Measurements from ENCODE around the gene MSGN1.
"Not testable (repeated sequence)": the region's sequence is repeated elsewhere in the genome, so short reads cannot be mapped to it uniquely, and the experiment has no call there.

Gene MSGN1

DNA sequence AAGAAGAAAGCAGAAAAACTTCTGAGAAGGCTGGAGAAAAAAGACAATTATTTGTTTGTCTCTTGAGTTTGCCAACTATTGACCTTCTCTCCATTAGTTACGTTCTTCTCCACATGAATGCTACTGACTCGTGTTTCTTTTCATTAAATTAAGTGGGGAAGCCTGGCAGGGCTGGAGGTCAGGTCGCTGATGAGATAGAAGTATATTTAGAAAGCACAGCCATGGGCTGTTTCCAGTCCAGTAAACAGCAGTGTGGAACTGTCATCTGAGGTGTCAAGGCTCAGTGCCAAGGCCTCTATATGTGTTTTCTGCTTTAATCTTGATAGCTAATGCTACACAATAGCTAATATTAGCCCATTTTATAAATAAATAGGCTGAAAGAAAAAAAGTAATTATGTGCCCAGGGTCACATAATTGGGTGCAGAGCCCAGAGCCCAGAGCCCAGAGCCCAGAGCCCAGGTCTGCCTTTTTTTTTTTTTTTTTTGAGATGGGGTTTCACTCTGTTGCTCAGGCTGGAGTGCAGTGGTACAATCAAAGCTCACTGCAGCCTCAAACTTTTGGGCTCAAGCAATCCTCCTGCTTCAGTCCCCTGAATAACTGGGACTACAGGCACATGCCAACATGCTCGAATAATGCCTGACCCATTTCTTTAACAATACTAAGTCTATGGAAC, 6.3 kb downstream of the MSGN1 start:
- Histone ChIP-seq H3K27ac (ENCODE audit: low read depth, low read length, poor library complexity, severe bottlenecking) (no peak overlapping the region), H3K36me3 (ENCODE audit: insufficient read depth, low read length) (no peaks in the 10 kb centered on the region), H3F3A (ENCODE audit: insufficient read depth, low read length) (no peaks in the 10 kb centered on the region), H3K9ac (ENCODE audit: low read length) (no peak overlapping the region), H3K4me3 (ENCODE audit: low read depth, low read length, poor library complexity, severe bottlenecking) (no peak overlapping the region), H3K79me2 (ENCODE audit: insufficient read depth, low read length) (no peaks in the 10 kb centered on the region), H3K4me1 (ENCODE audit: insufficient read depth, low read length, severe bottlenecking) (no peaks in the 10 kb centered on the region), H3K4me2 (ENCODE audit: low read length) (no peak overlapping the region), H4K20me1 (ENCODE audit: insufficient read depth, low read length) (no peaks in the 10 kb centered on the region), H3K9me2 (ENCODE audit: low read depth, low read length) (no peaks in the 10 kb centered on the region), H3K27me3 (ENCODE audit: insufficient read depth, low read length) (no peaks in the 10 kb centered on the region), H3K9me3 (ENCODE audit: low read length) (no peaks in the 10 kb centered on the region), H2AFZ (ENCODE audit: low read length) (no peak overlapping the region)
- TF ChIP-seq EZH2 (IDR thresholded peaks at IDR 0.05; ENCODE audit: borderline replicate concordance, low read length), result no peak
- TF ChIP-seq, protein P1, sequence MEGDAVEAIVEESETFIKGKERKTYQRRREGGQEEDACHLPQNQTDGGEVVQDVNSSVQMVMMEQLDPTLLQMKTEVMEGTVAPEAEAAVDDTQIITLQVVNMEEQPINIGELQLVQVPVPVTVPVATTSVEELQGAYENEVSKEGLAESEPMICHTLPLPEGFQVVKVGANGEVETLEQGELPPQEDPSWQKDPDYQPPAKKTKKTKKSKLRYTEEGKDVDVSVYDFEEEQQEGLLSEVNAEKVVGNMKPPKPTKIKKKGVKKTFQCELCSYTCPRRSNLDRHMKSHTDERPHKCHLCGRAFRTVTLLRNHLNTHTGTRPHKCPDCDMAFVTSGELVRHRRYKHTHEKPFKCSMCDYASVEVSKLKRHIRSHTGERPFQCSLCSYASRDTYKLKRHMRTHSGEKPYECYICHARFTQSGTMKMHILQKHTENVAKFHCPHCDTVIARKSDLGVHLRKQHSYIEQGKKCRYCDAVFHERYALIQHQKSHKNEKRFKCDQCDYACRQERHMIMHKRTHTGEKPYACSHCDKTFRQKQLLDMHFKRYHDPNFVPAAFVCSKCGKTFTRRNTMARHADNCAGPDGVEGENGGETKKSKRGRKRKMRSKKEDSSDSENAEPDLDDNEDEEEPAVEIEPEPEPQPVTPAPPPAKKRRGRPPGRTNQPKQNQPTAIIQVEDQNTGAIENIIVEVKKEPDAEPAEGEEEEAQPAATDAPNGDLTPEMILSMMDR (IDR thresholded peaks at IDR 0.05; ENCODE audit: low read length), result no peak

DNA sequence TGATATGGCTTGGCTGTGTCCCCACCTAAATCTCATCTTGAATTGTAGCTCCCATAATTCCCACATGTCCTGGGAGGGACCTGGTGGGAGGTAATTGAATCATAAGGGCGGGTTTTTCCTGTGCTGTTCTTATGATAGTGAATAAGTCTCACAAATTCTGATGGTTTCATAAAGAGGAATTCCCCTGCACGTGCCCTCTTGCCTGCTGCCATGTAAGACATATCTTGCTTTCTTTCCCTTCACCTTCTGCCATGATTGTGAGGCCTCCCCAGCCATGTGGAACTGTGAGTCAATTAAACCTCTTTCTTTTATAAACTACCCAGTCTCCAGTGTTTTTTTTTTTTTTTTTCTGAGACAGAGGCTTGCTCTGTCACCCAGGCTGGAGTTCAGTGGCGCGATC, 7.4 kb downstream of the MSGN1 start:
- not testable (repeated sequence) for H3K79me2 ChIP-seq (ENCODE audit: insufficient read depth, low read length); H3K4me1 ChIP-seq (ENCODE audit: insufficient read depth, low read length, severe bottlenecking); H4K20me1 ChIP-seq (ENCODE audit: insufficient read depth, low read length); H3K9me2 ChIP-seq (ENCODE audit: low read depth, low read length); H3K9me3 ChIP-seq (ENCODE audit: low read length); H3K36me3 ChIP-seq (ENCODE audit: insufficient read depth, low read length); H3K9ac ChIP-seq (ENCODE audit: low read length); H2AFZ ChIP-seq (ENCODE audit: low read length); H3F3A ChIP-seq (ENCODE audit: insufficient read depth, low read length); H3K4me2 ChIP-seq (ENCODE audit: low read length); H3K27me3 ChIP-seq (ENCODE audit: insufficient read depth, low read length); H3K27ac ChIP-seq (ENCODE audit: low read depth, low read length, poor library complexity, severe bottlenecking); H3K4me3 ChIP-seq (ENCODE audit: low read depth, low read length, poor library complexity, severe bottlenecking)

DNA sequence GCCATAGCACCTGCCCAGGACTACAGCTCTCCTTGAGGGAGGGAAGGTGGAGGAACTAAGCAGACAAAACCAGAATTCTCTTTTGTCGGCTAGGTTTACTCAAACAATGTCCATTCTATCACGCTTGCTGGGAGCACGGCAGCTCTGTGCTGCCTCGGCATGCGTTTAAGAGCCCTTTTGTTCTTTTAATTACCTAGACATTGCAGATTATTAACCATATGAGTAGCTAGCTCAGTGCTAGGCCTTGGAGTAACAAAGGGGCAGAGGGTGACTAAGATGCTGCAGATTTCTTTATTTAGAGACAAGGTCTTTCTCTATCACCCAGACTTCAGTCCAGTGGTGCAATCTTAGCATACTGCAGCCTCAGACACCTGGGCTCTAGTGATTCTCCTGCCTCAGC, 11.1 kb downstream of the MSGN1 start:
- Histone ChIP-seq H3K9ac (ENCODE audit: low read length) (no peak overlapping the region), H3K36me3 (ENCODE audit: insufficient read depth, low read length) (no peaks in the 10 kb centered on the region), H3K79me2 (ENCODE audit: insufficient read depth, low read length) (no peaks in the 10 kb centered on the region), H2AFZ (ENCODE audit: low read length) (no peak overlapping the region), H3K9me3 (ENCODE audit: low read length) (no peaks in the 10 kb centered on the region), H4K20me1 (ENCODE audit: insufficient read depth, low read length) (no peaks in the 10 kb centered on the region), H3F3A (ENCODE audit: insufficient read depth, low read length) (no peaks in the 10 kb centered on the region), H3K4me1 (ENCODE audit: insufficient read depth, low read length, severe bottlenecking) (no peaks in the 10 kb centered on the region), H3K4me3 (ENCODE audit: low read depth, low read length, poor library complexity, severe bottlenecking) (no peak overlapping the region), H3K27me3 (ENCODE audit: insufficient read depth, low read length) (0 out of 2 replicates have a peak, but pooled peaks cover 6% of the 10 kb centered on the region), H3K4me2 (ENCODE audit: low read length) (no peak overlapping the region), H3K9me2 (ENCODE audit: low read depth, low read length) (no peaks in the 10 kb centered on the region), H3K27ac (ENCODE audit: low read depth, low read length, poor library complexity, severe bottlenecking) (no peak overlapping the region)
- TF ChIP-seq, protein P1 (IDR thresholded peaks at IDR 0.05; ENCODE audit: low read length), result no peak
- TF ChIP-seq EZH2 (IDR thresholded peaks at IDR 0.05; ENCODE audit: borderline replicate concordance, low read length), result no peak

DNA sequence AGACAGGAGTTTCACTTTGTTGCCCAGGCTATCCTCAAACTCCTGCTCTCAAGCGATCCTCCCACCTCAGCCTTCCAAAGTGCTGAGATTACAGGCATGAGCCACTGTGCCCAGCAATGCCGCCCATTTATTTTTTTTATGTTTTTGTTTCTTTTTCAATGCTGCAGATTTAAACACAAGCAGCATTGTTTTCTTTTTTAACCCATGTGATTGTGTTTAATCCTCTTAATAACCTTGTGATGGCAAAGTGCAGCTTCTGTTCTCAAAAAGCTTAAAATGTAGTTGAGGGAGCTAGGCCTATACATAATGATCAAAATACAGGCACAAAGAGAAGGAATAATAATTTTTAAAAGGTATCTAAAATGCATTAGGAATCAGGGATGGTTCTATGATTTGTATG, 11.5 kb downstream of the MSGN1 start:
- no peak overlapping the region for H3K4me2 ChIP-seq (ENCODE audit: low read length)
- H3K36me3 ChIP-seq (ENCODE audit: insufficient read depth, low read length), result no peaks in the 10 kb centered on the region
- 0 out of 2 replicates have a peak, but pooled peaks cover 6% of the 10 kb centered on the region for H3K27me3 ChIP-seq (ENCODE audit: insufficient read depth, low read length)
- H3K9ac ChIP-seq (ENCODE audit: low read length), result no peak overlapping the region
- no peak overlapping the region for H3K4me3 ChIP-seq (ENCODE audit: low read depth, low read length, poor library complexity, severe bottlenecking)
- H3K9me2 ChIP-seq (ENCODE audit: low read depth, low read length), result no peaks in the 10 kb centered on the region
- TF ChIP-seq, protein P1 (IDR thresholded peaks at IDR 0.05; ENCODE audit: low read length), result no peak
- TF ChIP-seq EZH2 (IDR thresholded peaks at IDR 0.05; ENCODE audit: borderline replicate concordance, low read length), result no peak
- H2AFZ ChIP-seq (ENCODE audit: low read length), result no peak overlapping the region
- H3K9me3 ChIP-seq (ENCODE audit: low read length), result no peaks in the 10 kb centered on the region
- H3K27ac ChIP-seq (ENCODE audit: low read depth, low read length, poor library complexity, severe bottlenecking), result no peak overlapping the region
- no peaks in the 10 kb centered on the region for H3K4me1 ChIP-seq (ENCODE audit: insufficient read depth, low read length, severe bottlenecking)
- H4K20me1 ChIP-seq (ENCODE audit: insufficient read depth, low read length), result no peaks in the 10 kb centered on the region
- H3F3A ChIP-seq (ENCODE audit: insufficient read depth, low read length), result no peaks in the 10 kb centered on the region
- H3K79me2 ChIP-seq (ENCODE audit: insufficient read depth, low read length), result no peaks in the 10 kb centered on the region

Measured in OCI-LY1 (cell line).